ENCODE data around the gene GLRA1.
"Not testable (repeated sequence)": the region's sequence is repeated elsewhere in the genome, so short reads cannot be mapped to it uniquely, and the experiment has no call there.

The GLRA1 gene

DNA sequence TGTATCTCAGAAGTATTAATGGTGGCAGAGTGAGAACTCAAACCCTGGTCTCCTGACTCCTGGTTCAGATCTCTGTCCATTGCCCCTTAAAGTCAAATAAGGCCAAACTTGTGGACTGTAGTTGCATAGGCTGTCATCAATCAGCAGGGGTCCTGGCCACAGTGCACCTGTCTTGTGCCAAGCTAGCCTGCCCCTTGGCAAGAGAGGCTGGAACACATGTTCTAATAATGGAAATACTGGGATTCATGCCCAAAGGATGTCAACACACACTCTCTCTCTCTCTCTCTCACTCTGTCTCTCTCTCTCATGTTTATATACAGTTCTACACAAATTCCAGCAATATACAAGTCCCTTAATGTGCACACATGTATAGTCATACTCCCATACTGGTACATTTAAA lies 44.3 kb downstream of the GLRA1 start:
- no peak for DNase-seq

DNA sequence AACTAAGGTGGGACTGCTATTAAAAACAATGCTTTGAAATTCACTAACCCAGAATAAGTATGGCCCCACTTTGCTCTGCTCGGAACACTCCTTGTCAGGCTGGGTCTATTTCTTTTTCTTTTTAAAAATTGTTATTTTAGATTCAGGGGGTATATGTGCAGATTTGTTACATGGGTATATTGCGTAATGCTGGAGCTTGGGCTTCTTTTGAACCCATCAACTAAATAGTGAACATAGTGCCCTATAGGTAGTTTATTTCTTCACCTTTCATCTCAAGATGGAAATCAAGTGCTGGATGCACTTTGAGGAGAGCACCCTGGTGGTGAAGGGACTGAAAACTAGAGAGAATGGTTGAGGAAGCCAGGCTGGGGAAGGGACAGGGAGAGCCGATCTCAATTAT lies 51.0 kb downstream of the GLRA1 start:
- no peak for DNase-seq

DNA sequence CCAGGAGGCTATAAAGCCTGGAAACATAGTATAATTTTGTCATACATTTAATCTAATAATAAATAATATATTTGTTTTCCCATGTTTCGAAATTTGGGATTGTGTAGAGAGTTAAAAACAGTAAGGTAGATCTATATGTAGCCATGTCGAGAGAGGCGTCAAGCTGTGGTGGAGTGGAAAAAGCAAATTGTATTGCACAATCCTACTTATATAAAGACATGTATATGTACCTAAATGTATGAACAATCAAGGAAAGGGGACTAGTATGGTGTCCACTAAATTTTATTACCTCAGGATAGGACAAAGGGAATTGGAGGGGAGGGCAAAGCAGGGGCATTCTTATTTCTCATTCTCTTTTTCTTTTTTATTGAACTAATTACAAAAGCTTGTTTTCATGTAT lies 52.0 kb downstream of the GLRA1 start:
- DNase-seq = no peak

DNA sequence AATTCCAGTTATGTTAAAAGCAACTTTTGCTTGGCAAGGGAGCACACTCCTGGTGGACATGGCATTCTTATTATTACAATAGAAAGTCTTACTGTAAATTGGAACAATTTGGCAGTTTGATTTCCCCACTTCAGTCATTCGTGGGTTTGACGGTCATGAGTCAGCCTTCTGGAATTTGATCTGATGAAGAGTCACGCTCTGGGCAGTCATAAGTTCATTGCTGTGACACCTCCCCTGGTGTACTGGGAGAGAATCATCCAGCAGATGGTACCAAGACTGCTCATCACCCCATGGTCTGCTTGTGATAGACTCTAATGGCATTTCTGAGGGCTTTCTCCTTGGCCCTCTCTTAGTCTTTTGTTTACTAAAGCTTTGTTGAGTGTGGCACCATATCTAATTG lies 53.8 kb downstream of the GLRA1 start:
- no peak for DNase-seq

DNA sequence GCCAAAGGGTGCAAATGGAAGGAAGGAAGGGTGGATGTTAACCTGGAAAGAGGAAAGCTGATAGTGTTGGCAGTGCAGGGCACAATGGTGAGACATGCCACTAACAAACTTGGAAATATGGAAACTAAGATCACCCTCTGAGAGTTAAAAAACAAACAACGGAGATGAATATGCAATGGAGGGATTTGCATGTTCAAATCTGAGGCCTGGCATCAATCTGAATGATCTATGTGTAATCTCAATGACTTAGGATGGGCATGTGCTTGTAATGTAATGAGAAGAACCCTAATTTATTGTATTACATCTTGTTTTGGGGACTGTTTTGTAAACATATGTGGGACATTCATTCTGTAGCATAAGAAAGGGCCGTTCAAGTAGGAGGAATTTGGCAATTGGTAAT lies 54.4 kb downstream of the GLRA1 start:
- DNase-seq = no peak

DNA sequence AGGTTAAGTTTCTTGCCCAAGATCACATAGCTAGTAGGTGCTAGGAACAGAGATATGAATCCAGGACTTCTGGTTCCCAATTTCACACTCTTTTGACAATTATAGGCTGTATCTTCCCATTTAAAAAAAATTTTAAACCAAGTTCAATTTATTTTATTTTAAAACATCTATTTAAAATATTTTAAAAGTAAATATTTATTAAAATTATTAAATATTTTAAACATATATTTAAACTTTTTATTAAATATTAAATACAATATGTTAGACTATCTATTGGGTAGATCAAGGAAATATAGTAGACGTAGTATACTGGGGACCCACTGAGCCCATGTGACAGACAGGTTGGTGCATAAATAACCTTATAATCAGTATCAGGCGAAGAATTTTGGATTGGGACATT lies 54.8 kb downstream of the GLRA1 start:
- no peak for DNase-seq

DNA sequence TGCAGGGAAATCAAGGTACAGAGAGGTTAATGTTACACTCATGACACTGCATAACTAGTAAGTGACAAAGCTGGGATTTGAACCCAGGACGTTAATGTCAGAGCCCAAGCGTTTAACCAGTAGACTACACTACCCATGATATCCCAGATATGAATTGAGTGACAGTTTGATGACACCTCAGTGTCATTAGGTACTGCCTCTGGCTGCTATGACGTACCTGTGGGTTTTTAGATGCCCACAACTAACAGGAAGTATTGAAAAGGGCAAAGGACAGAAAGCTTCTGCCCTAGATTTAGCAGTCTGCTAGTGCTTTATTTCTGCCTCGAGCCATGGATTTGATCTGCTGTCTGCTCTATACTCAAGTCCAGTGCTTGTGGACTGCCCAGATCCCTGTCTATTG lies 56.2 kb downstream of the GLRA1 start:
- no peak for DNase-seq

DNA sequence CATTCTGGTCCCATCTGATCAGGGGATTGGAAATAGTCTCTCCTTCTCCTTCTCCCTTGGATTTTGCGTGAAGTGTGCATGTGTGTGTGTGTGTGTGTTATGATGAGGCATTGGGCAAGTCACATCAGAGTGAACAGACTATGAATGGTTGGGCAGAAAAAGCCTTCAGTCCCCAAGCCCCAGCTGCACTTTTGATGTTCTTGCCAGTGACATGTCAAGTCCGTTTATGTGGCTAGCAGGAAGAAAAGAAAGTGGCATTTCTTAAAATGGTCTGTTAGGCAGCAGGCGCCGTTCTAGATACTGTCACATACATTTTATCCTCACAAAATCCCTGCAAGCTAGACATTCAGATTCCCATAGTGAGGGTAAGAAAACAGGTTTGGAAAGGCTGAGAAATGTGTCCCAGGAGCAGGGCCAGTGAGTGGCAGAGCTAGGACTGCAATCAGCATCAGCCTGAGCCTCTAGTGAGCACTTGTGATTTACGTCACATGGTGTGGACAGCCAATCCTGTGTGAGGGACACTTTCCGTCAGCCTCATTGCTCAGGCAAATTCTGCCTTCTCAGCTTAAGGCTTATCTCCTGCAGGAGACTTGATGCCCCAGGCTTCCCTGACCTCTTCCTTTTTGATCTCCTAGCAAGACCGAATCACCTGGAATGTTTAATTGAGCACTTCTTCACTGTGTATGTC lies 60.4 kb downstream of the GLRA1 start:
- no peak for DNase-seq

DNA sequence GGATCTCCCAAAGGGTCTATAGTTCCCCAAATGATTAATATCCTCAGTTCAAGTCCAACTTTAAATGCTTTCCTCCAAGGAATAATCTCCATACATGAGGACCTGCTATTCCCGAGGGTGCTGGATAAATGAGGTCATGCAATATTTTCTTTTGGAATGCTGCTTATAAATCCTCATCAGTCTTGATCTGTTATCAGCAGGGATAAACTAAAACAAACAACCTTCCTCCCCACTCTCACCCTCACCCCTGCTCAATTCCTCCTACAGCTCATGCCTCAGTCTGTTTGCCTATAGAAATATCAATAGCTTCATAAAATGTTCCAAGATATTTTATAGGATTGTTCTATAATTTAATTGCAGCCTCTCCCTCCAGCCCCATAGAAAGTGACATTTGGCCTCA lies 61.1 kb downstream of the GLRA1 start:
- DNase-seq = no peak

DNA sequence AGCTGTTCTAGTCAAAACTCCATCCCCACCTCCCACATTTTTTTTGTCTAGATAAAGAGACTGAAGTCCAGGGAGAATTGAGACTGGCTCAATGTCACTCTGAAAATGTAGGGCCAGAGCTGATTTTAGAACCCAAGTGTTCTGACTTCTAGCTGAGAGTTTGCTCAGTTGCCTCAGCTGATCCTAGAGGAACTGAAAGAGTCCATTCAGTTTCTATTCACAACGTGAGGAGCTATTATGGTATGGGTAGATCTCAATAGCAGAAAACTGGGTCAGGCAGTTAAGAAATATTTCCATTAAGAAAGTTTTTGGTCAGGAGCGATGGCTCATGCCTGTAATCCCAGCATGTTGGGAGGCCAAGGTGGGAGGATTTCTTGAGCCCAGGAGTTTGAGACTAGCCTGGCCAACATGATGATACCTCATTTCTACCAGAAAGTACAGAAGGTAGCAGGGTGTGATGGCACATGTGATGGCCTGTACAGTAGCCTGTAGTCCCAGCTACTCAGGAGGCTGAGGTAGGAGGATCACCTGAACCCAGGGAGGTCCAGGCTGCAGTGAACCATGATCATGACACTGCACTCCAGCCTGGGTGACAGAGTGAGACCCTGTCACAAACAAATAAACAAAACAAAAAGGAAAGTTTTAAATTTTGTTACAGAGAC lies 61.7 kb downstream of the GLRA1 start:
- DNase-seq = no peak

DNA sequence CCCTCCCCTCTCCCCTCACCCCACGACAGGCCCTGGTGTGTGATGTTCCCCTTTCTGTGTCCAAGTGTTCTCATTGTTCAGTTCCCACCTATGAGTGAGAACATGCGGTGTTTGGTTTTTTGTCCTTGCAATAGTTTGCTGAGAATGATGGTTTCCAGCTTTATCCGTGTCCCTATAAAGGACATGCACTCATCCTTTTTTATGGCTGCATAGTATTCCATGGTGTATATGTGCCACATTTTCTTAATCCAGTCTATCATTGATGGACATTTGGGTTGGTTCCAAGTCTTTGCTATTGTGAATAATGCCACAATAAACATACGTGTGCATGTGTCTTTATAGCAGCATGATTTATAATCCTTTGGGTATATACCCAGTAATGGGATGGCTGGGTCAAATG lies 63.8 kb downstream of the GLRA1 start:
- not testable (repeated sequence) for DNase-seq

DNA sequence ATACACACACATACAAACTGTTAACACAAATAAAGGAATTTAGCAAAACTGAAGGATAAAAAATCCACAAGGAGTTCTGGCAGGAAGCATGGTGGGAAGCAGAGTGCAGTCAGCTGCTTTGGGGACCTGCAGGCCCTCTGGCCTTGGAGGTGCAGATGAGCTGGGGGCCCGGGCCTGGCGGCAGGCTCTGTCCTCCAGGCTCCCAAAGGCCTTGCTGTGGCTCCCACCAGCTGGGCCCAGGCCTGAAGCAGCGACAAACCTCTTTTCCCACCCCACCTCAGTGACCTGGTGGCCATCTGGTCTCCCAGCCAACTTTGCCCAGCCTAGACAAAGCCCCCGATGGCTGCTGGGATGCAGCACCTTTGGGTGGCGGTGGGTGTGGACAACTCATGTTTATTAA lies 67.8 kb downstream of the GLRA1 start:
- no peak for DNase-seq

DNA sequence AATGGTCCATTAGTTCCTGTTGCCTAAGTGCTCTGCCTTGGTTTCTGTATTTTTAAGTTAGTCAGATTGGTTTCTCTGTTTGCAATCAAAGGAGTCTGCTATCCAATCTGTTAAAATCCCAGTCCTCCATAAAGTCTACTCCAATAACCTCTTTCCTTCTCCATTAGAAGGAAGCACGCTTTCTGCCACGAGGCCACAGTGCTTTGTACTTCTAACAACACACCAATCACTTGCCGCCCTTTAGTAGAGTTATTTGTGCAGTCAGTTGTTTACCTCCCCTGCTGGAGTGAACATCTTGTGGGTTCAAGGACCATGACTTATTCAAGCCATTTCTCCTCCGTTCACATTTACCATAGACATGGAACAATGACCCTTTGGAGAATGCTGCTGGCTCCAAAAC lies 69.0 kb downstream of the GLRA1 start:
- no peak for DNase-seq

DNA sequence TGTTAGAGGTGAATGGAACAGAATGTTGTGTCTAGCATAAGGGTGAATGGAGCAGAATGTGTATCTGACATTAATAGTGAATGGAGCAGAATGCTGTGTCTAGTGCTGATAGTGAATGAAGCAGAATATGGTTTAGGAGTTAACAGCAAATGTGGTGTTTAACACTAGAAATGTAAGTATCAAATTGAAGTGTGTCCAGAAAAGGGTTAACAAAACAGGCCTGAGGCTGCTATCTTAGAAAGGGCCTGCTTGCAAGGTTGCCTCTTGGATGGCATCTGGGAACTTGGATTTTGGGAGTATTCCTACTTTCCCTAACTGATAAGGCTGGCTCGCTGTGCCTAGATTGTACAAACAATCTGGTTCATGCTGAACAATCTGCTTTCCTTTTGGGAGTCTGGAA lies 76.8 kb downstream of the GLRA1 start:
- no peak for DNase-seq

DNA sequence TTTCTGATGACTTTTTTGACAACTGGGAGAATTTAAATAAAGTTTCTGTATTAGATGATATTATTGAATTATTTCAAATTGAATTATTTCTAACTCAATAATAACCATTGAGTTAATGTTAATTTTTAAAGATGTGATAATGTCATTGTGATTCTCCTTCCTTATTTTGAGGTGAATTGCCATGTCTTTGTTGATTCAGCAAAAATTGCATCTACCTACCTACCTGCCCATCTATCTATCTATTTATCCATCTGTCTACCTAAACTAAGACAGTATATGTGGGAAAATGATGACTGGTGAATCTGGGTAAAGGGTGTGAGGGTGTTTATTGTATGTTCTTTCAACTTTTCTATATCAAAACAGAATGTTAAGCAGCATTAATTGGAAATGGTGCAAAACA lies 77.9 kb downstream of the GLRA1 start:
- no peak for DNase-seq

DNA sequence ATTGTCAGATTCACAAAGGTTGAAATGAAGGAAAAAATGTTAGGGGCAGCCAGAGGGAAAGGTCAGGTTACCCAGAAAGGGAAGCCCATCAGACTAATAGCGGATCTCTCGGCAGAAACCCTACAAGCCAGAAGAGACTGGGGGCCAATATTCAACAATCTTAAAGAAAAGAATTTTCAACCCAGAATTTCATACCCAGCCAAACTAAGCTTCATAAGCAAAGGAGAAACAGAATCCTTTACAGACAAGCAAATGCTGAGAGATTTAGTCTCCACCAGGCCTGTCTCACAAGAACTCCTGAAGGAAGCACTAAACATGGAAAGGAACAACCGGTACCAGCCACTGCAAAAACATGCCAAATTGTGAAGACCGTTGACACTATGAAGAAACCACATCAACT lies 91.8 kb downstream of the GLRA1 start:
- DNase-seq = not testable (repeated sequence)

DNA sequence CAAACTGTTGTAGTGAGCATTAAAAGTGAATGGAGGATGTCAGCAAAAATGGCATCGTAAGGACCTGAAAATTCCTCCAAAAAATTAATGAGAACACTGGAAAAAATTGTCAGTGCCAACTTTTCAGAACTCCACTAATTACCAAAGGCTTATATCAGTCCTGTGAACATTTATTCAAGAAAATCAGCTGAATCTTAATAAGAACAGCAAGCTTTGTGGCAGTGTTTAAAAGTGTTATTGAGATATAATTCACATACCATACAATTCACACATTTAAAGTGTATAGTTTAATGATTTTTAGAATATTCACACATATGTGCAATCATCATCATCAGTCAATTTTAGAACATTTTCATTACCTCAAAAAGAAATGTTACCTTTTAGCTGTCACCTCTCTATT lies 95.3 kb downstream of the GLRA1 start:
- DNase-seq = no peak

DNA sequence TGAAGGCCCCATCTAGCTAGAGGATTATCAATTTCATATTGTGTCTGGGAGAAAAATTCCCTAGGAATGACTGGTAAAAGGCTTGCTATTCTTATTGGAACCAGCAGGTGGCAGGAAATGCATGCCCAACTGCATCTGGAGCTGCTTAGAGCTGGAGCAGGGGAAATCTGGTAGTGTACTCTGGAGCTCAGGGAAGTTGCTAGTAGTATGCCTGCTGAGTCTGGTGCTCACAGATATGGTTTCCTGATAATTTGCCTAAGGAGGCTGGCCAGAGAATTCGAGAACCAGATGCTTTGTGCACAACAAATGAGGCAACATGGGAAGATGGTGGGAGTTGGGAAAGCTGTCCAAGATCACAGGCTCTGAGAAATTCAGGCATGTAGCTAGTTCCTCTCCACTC lies 99.2 kb downstream of the GLRA1 start:
- no peak for DNase-seq

DNA sequence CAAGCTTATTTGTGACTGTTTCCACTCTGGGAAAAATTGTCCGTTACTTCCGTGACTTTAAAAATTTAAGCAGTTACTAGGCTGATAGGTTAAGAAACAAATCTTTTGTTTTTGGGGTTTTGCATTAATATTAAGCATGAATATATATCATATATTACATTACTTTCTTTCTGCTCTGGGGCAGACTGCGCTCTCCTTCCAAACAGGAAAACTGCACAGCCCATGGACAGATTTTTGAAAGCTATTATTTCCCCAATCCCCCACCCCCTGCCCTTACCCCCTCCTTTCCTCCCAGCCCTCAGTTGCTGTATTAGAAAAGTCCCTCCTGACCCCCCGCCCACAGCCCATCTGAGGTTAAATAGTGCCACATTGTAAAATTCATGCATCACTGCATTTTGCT lies 102.5 kb downstream of the GLRA1 start:
- DNase-seq = no peak

DNA sequence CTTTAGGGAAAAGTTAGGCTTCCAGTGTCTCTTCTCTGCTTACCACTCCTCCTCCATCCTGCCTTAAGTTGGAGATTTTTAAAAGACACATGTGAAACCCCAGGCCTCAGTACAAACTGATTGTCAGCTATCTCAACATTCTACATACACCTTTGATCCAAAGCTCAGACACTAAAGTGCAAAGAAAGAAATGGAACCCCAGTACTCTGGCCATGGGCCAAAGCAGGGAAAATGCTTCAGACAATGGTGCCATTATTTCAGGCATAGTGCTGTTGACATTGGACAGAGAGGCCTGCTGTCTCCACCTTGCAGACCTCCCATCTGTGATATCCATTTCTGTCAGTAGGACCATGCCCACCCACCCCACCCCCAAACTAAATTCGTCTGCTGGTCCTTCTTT lies 103.7 kb downstream of the GLRA1 start:
- DNase-seq = no peak

DNA sequence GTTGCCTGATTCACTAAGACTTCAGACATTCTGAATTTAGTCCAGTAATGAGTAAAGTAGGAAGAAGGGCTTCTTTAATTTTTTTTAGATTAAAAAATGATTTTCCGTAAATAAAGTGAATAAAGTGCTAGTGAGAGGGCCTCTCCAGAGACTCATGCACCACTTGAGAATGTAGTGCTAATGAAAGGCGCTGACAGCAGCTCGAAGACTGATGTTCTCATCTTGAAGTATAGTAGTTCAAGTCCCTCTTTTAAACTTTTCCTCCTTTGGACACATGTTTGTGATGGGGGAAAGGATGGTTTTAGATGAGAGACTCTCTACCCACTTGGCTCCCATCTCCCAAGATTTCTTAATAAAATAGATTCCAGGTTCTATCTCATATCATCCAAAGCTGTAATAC lies 104.4 kb downstream of the GLRA1 start:
- no peak for DNase-seq

DNA sequence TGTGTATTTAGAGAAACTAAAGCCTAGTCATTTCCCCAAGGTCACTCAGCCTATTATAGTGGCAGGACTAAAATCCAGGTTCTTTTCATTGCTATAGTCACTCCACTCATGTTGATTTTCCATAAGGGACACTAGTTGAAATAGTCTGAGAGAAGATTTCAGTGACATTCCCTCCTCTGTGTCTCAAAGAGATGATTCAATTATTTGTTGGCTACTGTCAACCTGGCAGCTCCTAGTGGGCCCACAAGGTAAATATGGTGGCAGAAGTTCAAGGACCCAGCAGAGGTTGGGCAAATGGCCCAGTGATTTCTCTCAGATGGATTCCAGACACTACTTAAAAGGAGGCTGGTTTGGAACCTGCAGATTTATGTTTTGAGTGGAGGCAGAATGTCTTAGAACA lies 104.8 kb downstream of the GLRA1 start:
- DNase-seq = no peak

DNA sequence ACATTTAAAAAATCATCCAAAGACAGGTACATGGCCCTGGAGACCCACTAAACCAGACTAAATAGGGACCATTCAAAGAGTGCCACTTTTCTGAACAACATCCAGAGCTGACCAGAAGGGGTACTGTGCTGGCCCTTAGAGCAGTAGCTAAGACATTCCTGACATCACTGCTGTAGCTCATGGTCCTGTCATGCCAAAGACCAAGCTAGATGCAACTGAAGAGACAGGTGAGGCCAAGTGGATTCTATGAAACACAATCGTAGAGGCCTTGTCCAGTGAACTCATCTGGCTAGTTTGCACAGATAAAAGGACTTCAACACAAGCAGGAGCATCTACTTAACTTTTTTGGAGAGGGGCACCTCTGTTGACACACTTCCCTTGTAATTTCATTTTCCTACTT lies 109.6 kb downstream of the GLRA1 start:
- no peak for DNase-seq

DNA sequence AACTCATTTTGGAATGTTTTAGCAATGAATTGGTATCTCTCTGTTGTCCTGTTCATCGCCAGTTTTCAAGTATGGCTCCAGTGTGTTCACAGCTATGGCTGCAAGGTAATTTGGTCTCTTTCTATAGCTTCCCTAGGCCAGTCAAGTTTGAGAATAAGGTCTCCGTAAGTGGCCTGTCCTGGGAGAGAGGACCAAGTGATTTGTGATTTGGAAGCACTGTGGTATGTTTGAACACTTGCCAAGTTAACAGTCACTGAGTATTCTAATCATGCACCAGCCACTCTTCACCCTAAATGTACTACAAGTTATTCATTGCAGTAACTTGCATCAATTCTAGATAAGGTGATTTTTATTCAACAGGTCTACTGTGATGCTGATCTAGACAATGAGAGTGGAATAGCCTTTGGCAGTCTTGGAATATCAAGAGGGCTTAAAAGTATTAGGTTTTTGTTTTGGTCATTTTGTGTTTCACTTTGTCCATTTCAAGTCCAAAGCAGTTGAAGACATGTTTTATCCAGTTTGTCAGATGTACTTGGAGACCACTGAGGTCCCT lies 111.8 kb downstream of the GLRA1 start:
- DNase-seq = no peak
